Activated CD4-positive, alpha-beta T cell treated with anti-CD3 and anti-CD28 coated beads for 4 hours (primary cell): ENCODE data around the gene NADSYN1.

Experiments used
- DNase-seq, 2 donors: peaks; one replicate each; pipeline ENCODE4 v3.0.0-alpha.2; 2020

The NADSYN1 gene

GRCh38 chr11:71474771-71475483 lies 21.9 kb downstream of the NADSYN1 start:
- no peak for DNase-seq

- DNase-seq = no peak
Observed at GRCh38 chr11:71476031-71476430, 23.0 kb downstream of the NADSYN1 start.

GRCh38 chr11:71476926-71477640 lies 24.1 kb downstream of the NADSYN1 start:
- no peak for DNase-seq

- DNase-seq = no peak
Observed at GRCh38 chr11:71477641-71478527, 24.9 kb downstream of the NADSYN1 start.

- no peak for DNase-seq
Observed at GRCh38 chr11:71478528-71478840, 25.5 kb downstream of the NADSYN1 start.

GRCh38 chr11:71481101-71481960 lies 28.3 kb downstream of the NADSYN1 start:
- no peak for DNase-seq

GRCh38 chr11:71482216-71482615 lies 29.2 kb downstream of the NADSYN1 start:
- no peak for DNase-seq

- no peak for DNase-seq
Observed at GRCh38 chr11:71482746-71483364, 29.9 kb downstream of the NADSYN1 start.

- DNase-seq = no peak
Observed at GRCh38 chr11:71483692-71484091, 30.7 kb downstream of the NADSYN1 start.

- DNase-seq = no peak
Observed at GRCh38 chr11:71484248-71485062, 31.5 kb downstream of the NADSYN1 start.

- DNase-seq = no peak
Observed at GRCh38 chr11:71485063-71485399, 32.0 kb downstream of the NADSYN1 start.

GRCh38 chr11:71485466-71485865 lies 32.5 kb downstream of the NADSYN1 start:
- no peak for DNase-seq

- DNase-seq = no peak
Observed at GRCh38 chr11:71486320-71486719, 33.3 kb downstream of the NADSYN1 start.

GRCh38 chr11:71488681-71489270 lies 35.8 kb downstream of the NADSYN1 start:
- DNase-seq = no peak

- DNase-seq = peak; percentile 15 to 22
Observed at GRCh38 chr11:71489311-71490043, 36.5 kb downstream of the NADSYN1 start.

- no peak for DNase-seq
Observed at GRCh38 chr11:71490044-71490730, 37.2 kb downstream of the NADSYN1 start.

- no peak for DNase-seq
Observed at GRCh38 chr11:71490731-71491390, 37.9 kb downstream of the NADSYN1 start.

- DNase-seq = no peak
Observed at GRCh38 chr11:71491531-71491930, 38.5 kb downstream of the NADSYN1 start.

- no peak for DNase-seq
Observed at GRCh38 chr11:71491940-71492339, 38.9 kb downstream of the NADSYN1 start.
